Neural progenitor cell (in vitro differentiated cells): ENCODE data around the gene VEPH1. TPM values are rescaled to one million over a fixed set of nuclear protein-coding genes. Genes with fewer than 3 reads are reported as not detected.

ENCODE experiments used
- DNase-seq: peaks from one replicate; pipeline ENCODE4 v3.0.0-alpha.2; 2016; ENCODE audit warnings: low spot score
- H2AFZ ChIP-seq: fragments of 200-600 bp; sonication (generic); replicated peaks from 2 replicates; pipeline ENCODE4 v1.6.1; 2016; ENCODE audit warnings: antibody characterized with exemption
- H3F3A ChIP-seq: fragments of 200-600 bp; sonication (generic); 2 replicates; pipeline ENCODE4 v1.6.1; 2016; ENCODE audit warnings: antibody characterized with exemption, low read depth
- H3K27ac ChIP-seq: fragments of 200-600 bp; sonication (generic); 2 replicates; pipeline ENCODE4 v1.5.1; 2016; ENCODE audit warnings: mild to moderate bottlenecking
- H3K27me3 ChIP-seq: fragments of 200-600 bp; sonication (generic); 2 replicates; pipeline ENCODE4 v1.6.1; 2016; ENCODE audit warnings: mild to moderate bottlenecking, moderate library complexity
- H3K36me3 ChIP-seq: fragments of 200-600 bp; sonication (generic); 2 replicates; pipeline ENCODE4 v1.5.1; 2016
- H3K4me1 ChIP-seq: fragments of 200-600 bp; sonication (generic); 2 replicates; pipeline ENCODE4 v1.6.1; 2016; ENCODE audit warnings: mixed run types
- H3K4me2 ChIP-seq: fragments of 200-600 bp; sonication (generic); 2 replicates; pipeline ENCODE4 v1.6.1; 2016
- H3K4me3 ChIP-seq: fragments of 200-600 bp; sonication (generic); 2 replicates; pipeline ENCODE4 v1.5.1; 2016
- H3K79me2 ChIP-seq: fragments of 200-600 bp; sonication (generic); 2 replicates; pipeline ENCODE4 v1.6.1; 2016; ENCODE audit warnings: low read depth
- H3K9ac ChIP-seq: fragments of 200-600 bp; sonication (generic); 2 replicates; pipeline ENCODE4 v1.6.1; 2016
- H3K9me3 ChIP-seq: fragments of 200-600 bp; sonication (generic); 2 replicates; pipeline ENCODE4 v1.5.1; 2016; ENCODE audit warnings: low read depth
- H4K20me1 ChIP-seq: fragments of 200-600 bp; sonication (generic); 2 replicates; pipeline ENCODE4 v1.6.1; 2016; ENCODE audit warnings: low read depth
- H3K27ac Mint-ChIP-seq: 3 replicates; pipeline ENCODE4 v1.8.0; 2021; ENCODE audit warnings: mixed read lengths
- H3K27me3 Mint-ChIP-seq: 2 replicates; pipeline ENCODE4 v1.8.0; 2022; ENCODE audit warnings: low read depth, mild to moderate bottlenecking, inconsistent platforms, moderate library complexity, mixed read lengths; ENCODE audit not compliant: insufficient read depth
- H3K36me3 Mint-ChIP-seq: 3 replicates; pipeline ENCODE4 v1.8.0; 2021; ENCODE audit warnings: mixed read lengths
- H3K4me1 Mint-ChIP-seq: 3 replicates; pipeline ENCODE4 v1.8.0; 2021; ENCODE audit warnings: mixed read lengths
- H3K4me3 Mint-ChIP-seq: 3 replicates; pipeline ENCODE4 v1.8.0; 2021; ENCODE audit warnings: mild to moderate bottlenecking, moderate library complexity, mixed read lengths
- H3K9me3 Mint-ChIP-seq: 3 replicates; pipeline ENCODE4 v1.8.0; 2020; ENCODE audit warnings: mixed read lengths
- CTCF ChIP-seq: fragments of 200-600 bp; sonication (generic); IDR thresholded peaks from 2 replicates; pipeline ENCODE4 v1.5.1; 2017; ENCODE audit warnings: antibody characterized with exemption, mild to moderate bottlenecking
- EZH2 ChIP-seq: fragments of 200-600 bp; sonication (generic); IDR thresholded peaks from 2 replicates; pipeline ENCODE4 v1.6.1; 2017; ENCODE audit warnings: antibody characterized with exemption, mild to moderate bottlenecking, moderate library complexity
- EZH2phosphoT487 ChIP-seq: fragments of 200-600 bp; sonication (generic); IDR thresholded peaks from 2 replicates; pipeline ENCODE4 v1.6.1; 2017; ENCODE audit warnings: antibody characterized with exemption
- total RNA-seq: library from RNA; depleted of rRNA; stranded (reverse); fragments of >200 nt; gene quantifications from 2 replicates; pipeline ENCODE4 v1.2.3, GENCODE V29; 2015; ENCODE audit warnings: low replicate concordance

Gene VEPH1
- total RNA-seq, 1 donor from 2014 or later = not detected

- Mint-ChIP-seq H3K27ac (no peak overlapping the region), H3K27me3 (no peaks in the 10 kb centered on the region), H3K36me3 (no peaks in the 10 kb centered on the region), H3K4me1 (no peaks in the 10 kb centered on the region), H3K9me3 (peaks cover 5% of the 10 kb centered on the region), H3K4me3 (no peak overlapping the region)
- Histone ChIP-seq H3K4me2 (no peak overlapping the region), H3K4me1 (no peaks in the 10 kb centered on the region), H3K27me3 (no peaks in the 10 kb centered on the region), H2AFZ (no peak overlapping the region), H3K9ac (no peak overlapping the region), H3K4me3 (no peak overlapping the region), H3K79me2 (no peaks in the 10 kb centered on the region), H3K36me3 (no peaks in the 10 kb centered on the region), H4K20me1 (no peaks in the 10 kb centered on the region), H3K27ac (no peak overlapping the region), H3K9me3 (peaks cover 8% of the 10 kb centered on the region), H3F3A (no peaks in the 10 kb centered on the region)
- TF ChIP-seq CTCF (no peak), EZH2 (no peak), EZH2phosphoT487 (no peak)
- DNase-seq = no peak
Measured at GRCh38 chr3:157514371-157514895, 11.2 kb upstream of the VEPH1 start.

GRCh38 chr3:157513585-157513984 lies 10.4 kb upstream of the VEPH1 start:
- Histone ChIP-seq H3K4me1 (no peaks in the 10 kb centered on the region), H3K27ac (no peak overlapping the region), H3K79me2 (no peaks in the 10 kb centered on the region), H3K9me3 (peaks cover 8% of the 10 kb centered on the region), H3K9ac (no peak overlapping the region), H3F3A (no peaks in the 10 kb centered on the region), H2AFZ (no peak overlapping the region), H3K4me2 (no peak overlapping the region), H4K20me1 (no peaks in the 10 kb centered on the region), H3K27me3 (no peaks in the 10 kb centered on the region), H3K4me3 (no peak overlapping the region), H3K36me3 (no peaks in the 10 kb centered on the region)
- H3K27ac Mint-ChIP-seq = no peak overlapping the region
- H3K27me3 Mint-ChIP-seq = no peaks in the 10 kb centered on the region
- H3K36me3 Mint-ChIP-seq = no peaks in the 10 kb centered on the region
- DNase-seq = no peak
- no peak overlapping the region for H3K4me3 Mint-ChIP-seq
- no peak for TF ChIP-seq EZH2phosphoT487
- H3K4me1 Mint-ChIP-seq = no peaks in the 10 kb centered on the region
- peaks cover under 1% of the 10 kb centered on the region for H3K9me3 Mint-ChIP-seq

GRCh38 chr3:157512534-157512933 lies 9.3 kb upstream of the VEPH1 start:
- no peak overlapping the region for H3K4me2 ChIP-seq
- no peaks in the 10 kb centered on the region for H3K27me3 ChIP-seq
- H4K20me1 ChIP-seq = no peaks in the 10 kb centered on the region
- no peak for DNase-seq
- no peaks in the 10 kb centered on the region for H3F3A ChIP-seq
- H3K79me2 ChIP-seq = no peaks in the 10 kb centered on the region
- no peak overlapping the region for H3K4me3 Mint-ChIP-seq
- H3K9me3 ChIP-seq = no peaks in the 10 kb centered on the region
- no peaks in the 10 kb centered on the region for H3K4me1 ChIP-seq
- TF ChIP-seq EZH2 (no peak), CTCF (no peak), EZH2phosphoT487 (no peak)
- H3K4me1 Mint-ChIP-seq = no peaks in the 10 kb centered on the region
- no peak overlapping the region for H3K27ac Mint-ChIP-seq
- no peak overlapping the region for H3K9ac ChIP-seq
- no peaks in the 10 kb centered on the region for H3K36me3 Mint-ChIP-seq
- H3K36me3 ChIP-seq = no peaks in the 10 kb centered on the region
- H3K27ac ChIP-seq = no peak overlapping the region
- no peaks in the 10 kb centered on the region for H3K9me3 Mint-ChIP-seq
- H3K27me3 Mint-ChIP-seq = no peaks in the 10 kb centered on the region
- H2AFZ ChIP-seq = no peak overlapping the region
- H3K4me3 ChIP-seq = no peak overlapping the region

- TF ChIP-seq EZH2 (no peak), CTCF (no peak), EZH2phosphoT487 (no peak)
- Histone ChIP-seq H3K9me3 (no peaks in the 10 kb centered on the region), H3K27me3 (no peaks in the 10 kb centered on the region), H3K4me3 (no peak overlapping the region), H3K4me1 (peaks cover 4% of the 10 kb centered on the region), H3K4me2 (no peak overlapping the region), H3K36me3 (no peaks in the 10 kb centered on the region), H3K79me2 (no peaks in the 10 kb centered on the region), H3F3A (peaks cover 2% of the 10 kb centered on the region), H4K20me1 (no peaks in the 10 kb centered on the region), H3K27ac (no peak overlapping the region), H3K9ac (no peak overlapping the region), H2AFZ (no peak overlapping the region)
- Mint-ChIP-seq H3K4me3 (no peak overlapping the region), H3K4me1 (peaks cover 10% of the 10 kb centered on the region), H3K9me3 (no peaks in the 10 kb centered on the region), H3K36me3 (no peaks in the 10 kb centered on the region), H3K27ac (no peak overlapping the region), H3K27me3 (no peaks in the 10 kb centered on the region)
- no peak for DNase-seq
Measured at GRCh38 chr3:157508461-157508860, 5.2 kb upstream of the VEPH1 start.
